Small intestine (tissue), 16 donors: ENCODE results near the gene USP13. TPM values are rescaled to one million over a fixed set of nuclear protein-coding genes. Genes with fewer than 3 reads are reported as not detected.

Experiments used
- DNase-seq, 2 donors: peaks; one replicate each; pipeline versions ENCODE4 v3.0.0 to v3.0.0-alpha.2; 2013
- FAIRE-seq: peaks from 2 replicates; lab custom pipeline; 2012; peaks lifted over from hg19 to GRCh38; lab: Jason Lieb, UNC
- H3K27ac ChIP-seq, 3 donors: one replicate each; pipeline ENCODE4 v1.5.1; 2013; ENCODE audit warnings: low read length in 2 of 3, mild to moderate bottlenecking in 2 of 3, control low read depth in 1 of 3, inconsistent platforms in 1 of 3, low read depth in 1 of 3, moderate library complexity in 1 of 3
- H3K27me3 ChIP-seq, 3 donors: one replicate each; pipeline ENCODE4 v1.6.1; 2013; ENCODE audit warnings: low read length in 3 of 3, inconsistent platforms in 1 of 3; ENCODE audit not compliant: control insufficient read depth in 3 of 3, insufficient read depth in 3 of 3
- H3K36me3 ChIP-seq, 3 donors: one replicate each; pipeline ENCODE4 v1.6.1; 2013; ENCODE audit warnings: low read length in 3 of 3, inconsistent platforms in 1 of 3, low read depth in 1 of 3, mild to moderate bottlenecking in 1 of 3, moderate library complexity in 1 of 3; ENCODE audit not compliant: control insufficient read depth in 3 of 3, insufficient read depth in 2 of 3
- H3K4me1 ChIP-seq, 3 donors: one replicate each; pipeline ENCODE4 v1.6.1; 2013; ENCODE audit warnings: low read length in 2 of 3, inconsistent platforms in 1 of 3, low read depth in 1 of 3, mild to moderate bottlenecking in 1 of 3, moderate library complexity in 1 of 3; ENCODE audit not compliant: control insufficient read depth in 3 of 3, insufficient read depth in 2 of 3
- H3K4me3 ChIP-seq, 3 donors: one replicate each; pipeline ENCODE4 v1.5.1; 2013; ENCODE audit warnings: low read length in 3 of 3, control low read depth in 1 of 3, inconsistent platforms in 1 of 3, low read depth in 1 of 3, mild to moderate bottlenecking in 1 of 3, moderate library complexity in 1 of 3
- H3K9me3 ChIP-seq, 2 donors: one replicate each; pipeline ENCODE4 v1.6.1; 2013; ENCODE audit warnings: low read depth in 1 of 2, low read length in 1 of 2; ENCODE audit not compliant: control insufficient read depth in 2 of 2, insufficient read depth in 1 of 2
- WGBS, 3 donors: extraction: QIAGEN DNeasy Blood & Tissue Kit; methylation state at CpG; one replicate each; pipeline ENCODE4 v1.1.7; 2013; 5-methylcytosine and 5-hydroxymethylcytosine counted together
- long read RNA-seq, 10 donors: transcript quantifications; one replicate each; lab custom pipeline, GENCODE V29; 2026
- polyA plus RNA-seq, 4 donors: library from polyadenylated mRNA; stranded (reverse) in 3 of 4; unstranded in 1 of 4; fragments of 200-250 nt in 3 of 4; fragments of 120-200 nt in 1 of 4; gene quantifications; one replicate each; pipeline versions ENCODE4 v1.2.1 to v1.2.3, GENCODE V29; 2013
- donor health status: healthy with polysubstance abuse.
- donor health status: control.
- donor health status: control.
- donor health status: Bipolar disorder and iron deficiency.
- donor health status: healthy.

USP13 gene
- 1 to 10 TPM in 2 of 4 donors, under 1 TPM in 2; 0.22 to 4.2 (median 1.8) TPM for polyA plus RNA-seq
- long read RNA-seq, donor 1: 0 reads
- long read RNA-seq, donor 2: 0 reads
- long read RNA-seq, donor 3: 0 reads
- long read RNA-seq, donor 4: 0 reads
- long read RNA-seq, donor 5: 0 reads
- long read RNA-seq, donor 6: 0 reads
- long read RNA-seq, donor 7: 0 reads
- long read RNA-seq, donor 8: 0 reads
- long read RNA-seq, donor 9: 0 reads
- long read RNA-seq, donor 10, full-length matches to known transcripts: 1 of 1 reads
- long read RNA-seq, donor 10, partial matches to known transcripts: 0 of 1 reads
- long read RNA-seq, donor 10, other reads (novel, unspliced or antisense): 0 of 1 reads

GRCh38 chr3:179652447-179653095 lies at the start of gene USP13:
USP13 (plus strand) TSS chr3:179653040; CDS start chr3:179653226, 186 bp downstream.
- peak in 1 of 2 donors; percentile 29 for DNase-seq
- FAIRE-seq: no peak
- H3K36me3 ChIP-seq: no peaks in the 10 kb centered on the region
- peaks cover 0 to 5% (median 0%) of the 10 kb centered on the region in 3 donors for H3K27me3 ChIP-seq
- 0 to 1% (median 1%) methylated on average over 42 to 56 of the region's 56 CpGs for WGBS, 3 donors
- no peaks in the 10 kb centered on the region for H3K9me3 ChIP-seq
- peaks cover 0 to 6% (median 2%) of the 10 kb centered on the region in 3 donors for H3K4me1 ChIP-seq
- H3K4me3 ChIP-seq: peak within 1 kb of the TSS; percentile 63 to 94 (median 77)
- H3K27ac ChIP-seq: peak within 1 kb of the TSS in 2 of 3 donors; percentile 87 to 98

GRCh38 chr3:179603321-179603720 lies 49.5 kb upstream of the USP13 start:
- 65 to 83% (median 78%) methylated on average over 4 of the region's 4 CpGs for WGBS, 3 donors
- H3K4me1 ChIP-seq: peaks cover 0 to 3% (median 2%) of the 10 kb centered on the region in 3 donors
- H3K4me3 ChIP-seq: no peak overlapping the region
- H3K36me3 ChIP-seq: peaks cover 0 to 34% (median 9%) of the 10 kb centered on the region in 3 donors
- DNase-seq: no peak
- no peak overlapping the region for H3K27ac ChIP-seq
- FAIRE-seq: no peak
- H3K27me3 ChIP-seq: no peaks in the 10 kb centered on the region
- no peaks in the 10 kb centered on the region for H3K9me3 ChIP-seq

GRCh38 chr3:179603831-179604230 lies 49.0 kb upstream of the USP13 start:
- FAIRE-seq (no peak), DNase-seq (peak in 1 of 2 donors; percentile 1)
- peak overlapping the region; percentile 55 to 72 (median 60) for H3K4me3 ChIP-seq
- H3K9me3 ChIP-seq: no peaks in the 10 kb centered on the region
- WGBS, 3 donors: 0 to 1% (median 1%) methylated on average over 3 of the region's 3 CpGs
- H3K36me3 ChIP-seq: peaks cover 0 to 30% (median 5%) of the 10 kb centered on the region in 3 donors
- no peaks in the 10 kb centered on the region for H3K27me3 ChIP-seq
- peaks cover 0 to 3% (median 2%) of the 10 kb centered on the region in 3 donors for H3K4me1 ChIP-seq
- H3K27ac ChIP-seq: peak overlapping the region; percentile 56 to 98 (median 73)

GRCh38 chr3:179604321-179605078 lies 48.3 kb upstream of the USP13 start, which contains the start of the genes MRPL47 and NDUFB5:
MRPL47 (minus strand) TSS chr3:179604638; CDS start chr3:179604624, 14 bp downstream.
NDUFB5 (plus strand) TSS chr3:179604794; CDS start chr3:179604816, 22 bp downstream.
- peak within 1 kb of the TSS; percentile 73 to 98 (median 86) for H3K27ac ChIP-seq
- WGBS, 3 donors: 0% methylated on average over 44 to 45 of the region's 45 CpGs
- H3K27me3 ChIP-seq: no peaks in the 10 kb centered on the region
- H3K9me3 ChIP-seq: no peaks in the 10 kb centered on the region
- DNase-seq: peak; percentile 97 to 98
- peaks cover 0 to 3% (median 2%) of the 10 kb centered on the region in 3 donors for H3K4me1 ChIP-seq
- peaks cover 0 to 28% (median 3%) of the 10 kb centered on the region in 3 donors for H3K36me3 ChIP-seq
- H3K4me3 ChIP-seq: peak within 1 kb of the TSS; percentile 55 to 72 (median 60)
- no peak for FAIRE-seq

- Histone ChIP-seq H3K27me3 (no peaks in the 10 kb centered on the region), H3K9me3 (no peaks in the 10 kb centered on the region), H3K27ac (no peak overlapping the region), H3K36me3 (peaks cover 0 to 17% (median 1%) of the 10 kb centered on the region in 3 donors), H3K4me1 (peaks cover 0 to 3% (median 2%) of the 10 kb centered on the region in 3 donors), H3K4me3 (no peak overlapping the region)
- WGBS, 3 donors: 89 to 93% (median 90%) methylated on average over 4 of the region's 4 CpGs
- FAIRE-seq (no peak), DNase-seq (no peak)
Observed at GRCh38 chr3:179606534-179607085, 46.2 kb upstream of the USP13 start.

GRCh38 chr3:179608931-179609720 lies 43.7 kb upstream of the USP13 start:
- no peak for FAIRE-seq
- 49 to 73% (median 58%) methylated on average over 6 of the region's 6 CpGs for WGBS, 3 donors
- H3K27ac ChIP-seq: peak overlapping the region in 1 of 3 donors; percentile 32

GRCh38 chr3:179610066-179610465 lies 42.8 kb upstream of the USP13 start:
- WGBS, 3 donors: 96 to 99% (median 97%) methylated on average over 4 of the region's 4 CpGs
- no peak for FAIRE-seq
- Histone ChIP-seq H3K4me3 (no peak overlapping the region), H3K9me3 (no peaks in the 10 kb centered on the region), H3K36me3 (peaks cover 0 to 16% (median 1%) of the 10 kb centered on the region in 3 donors), H3K27me3 (no peaks in the 10 kb centered on the region), H3K4me1 (peaks cover 0 to 3% (median 2%) of the 10 kb centered on the region in 3 donors), H3K27ac (no peak overlapping the region)
- DNase-seq: no peak

More at GRCh38 chr3:179608931-179609720, 43.7 kb upstream of the USP13 start:
- no peaks in the 10 kb centered on the region for H3K9me3 ChIP-seq
- H3K27me3 ChIP-seq: no peaks in the 10 kb centered on the region
- H3K4me1 ChIP-seq: peaks cover 0 to 3% (median 2%) of the 10 kb centered on the region in 3 donors
- DNase-seq: peak in 1 of 2 donors; percentile 7
- H3K4me3 ChIP-seq: no peak overlapping the region
- H3K36me3 ChIP-seq: peaks cover 0 to 16% (median 1%) of the 10 kb centered on the region in 3 donors
